ENCODE results near the gene SERPINE3.

The SERPINE3 gene

DNA sequence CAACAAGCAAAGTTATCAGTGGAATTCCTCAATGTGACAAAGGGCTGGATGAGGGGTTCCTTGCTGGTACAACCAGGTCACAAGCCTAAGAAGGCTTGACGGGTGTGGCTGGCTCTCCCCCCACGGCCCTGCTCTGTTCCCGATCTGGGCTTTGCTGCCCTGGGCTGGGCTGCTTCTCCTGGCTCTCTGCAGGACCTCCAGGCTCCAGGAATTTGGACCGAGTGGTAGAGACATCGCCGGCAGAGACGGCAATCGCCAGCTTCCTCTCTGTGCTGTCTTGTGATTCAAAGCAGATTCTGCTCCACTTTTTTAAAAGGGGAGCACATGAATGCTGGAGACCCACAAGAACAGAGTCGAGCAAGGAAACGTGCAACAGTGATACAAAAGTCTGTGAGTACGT lies at the start of gene SERPINE3:
Gene SERPINE3 (plus strand): TSS at position 338 of the 400 bp plus-strand sequence. CDS start 1,401 bp downstream, outside the sequence.
- Histone ChIP-seq H3K36me3 (replicated peaks; ENCODE audit: insufficient read depth, low read length) (no peaks in the 10 kb centered on the region), H3K4me2 (ENCODE audit: low read depth, low read length) (no peak within 1 kb of the TSS), H3F3A (ENCODE audit: insufficient read depth, low read length) (no peaks in the 10 kb centered on the region), H2AFZ (ENCODE audit: low read length) (no peak within 1 kb of the TSS), H3K27me3 (replicated peaks; ENCODE audit: insufficient read depth, low read length) (no peaks in the 10 kb centered on the region), H3K4me3 (ENCODE audit: low read length) (no peak within 1 kb of the TSS), H3K4me1 (ENCODE audit: low read length) (no peaks in the 10 kb centered on the region), H3K27ac (ENCODE audit: low read length) (no peak within 1 kb of the TSS), H3K79me2 (ENCODE audit: low read length) (no peaks in the 10 kb centered on the region), H4K20me1 (ENCODE audit: insufficient read depth, low read length) (no peaks in the 10 kb centered on the region), H3K9me2 (replicated peaks; ENCODE audit: insufficient read depth, low read length) (no peaks in the 10 kb centered on the region), H3K9me3 (replicated peaks; ENCODE audit: insufficient read depth, low read length) (no peaks in the 10 kb centered on the region), H3K9ac (ENCODE audit: low read length) (no peak within 1 kb of the TSS)
- TF ChIP-seq, protein P1, sequence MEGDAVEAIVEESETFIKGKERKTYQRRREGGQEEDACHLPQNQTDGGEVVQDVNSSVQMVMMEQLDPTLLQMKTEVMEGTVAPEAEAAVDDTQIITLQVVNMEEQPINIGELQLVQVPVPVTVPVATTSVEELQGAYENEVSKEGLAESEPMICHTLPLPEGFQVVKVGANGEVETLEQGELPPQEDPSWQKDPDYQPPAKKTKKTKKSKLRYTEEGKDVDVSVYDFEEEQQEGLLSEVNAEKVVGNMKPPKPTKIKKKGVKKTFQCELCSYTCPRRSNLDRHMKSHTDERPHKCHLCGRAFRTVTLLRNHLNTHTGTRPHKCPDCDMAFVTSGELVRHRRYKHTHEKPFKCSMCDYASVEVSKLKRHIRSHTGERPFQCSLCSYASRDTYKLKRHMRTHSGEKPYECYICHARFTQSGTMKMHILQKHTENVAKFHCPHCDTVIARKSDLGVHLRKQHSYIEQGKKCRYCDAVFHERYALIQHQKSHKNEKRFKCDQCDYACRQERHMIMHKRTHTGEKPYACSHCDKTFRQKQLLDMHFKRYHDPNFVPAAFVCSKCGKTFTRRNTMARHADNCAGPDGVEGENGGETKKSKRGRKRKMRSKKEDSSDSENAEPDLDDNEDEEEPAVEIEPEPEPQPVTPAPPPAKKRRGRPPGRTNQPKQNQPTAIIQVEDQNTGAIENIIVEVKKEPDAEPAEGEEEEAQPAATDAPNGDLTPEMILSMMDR (IDR thresholded peaks at IDR 0.05; ENCODE audit: low read length), result no peak
- no peak for TF ChIP-seq EZH2phosphoT487 (IDR thresholded peaks at IDR 0.05; ENCODE audit: low read length)
- no peak for TF ChIP-seq EZH2 (optimal IDR thresholded peaks at IDR 0.05; ENCODE audit: low read depth, low read length)
- no peak for DNase-seq

DNA sequence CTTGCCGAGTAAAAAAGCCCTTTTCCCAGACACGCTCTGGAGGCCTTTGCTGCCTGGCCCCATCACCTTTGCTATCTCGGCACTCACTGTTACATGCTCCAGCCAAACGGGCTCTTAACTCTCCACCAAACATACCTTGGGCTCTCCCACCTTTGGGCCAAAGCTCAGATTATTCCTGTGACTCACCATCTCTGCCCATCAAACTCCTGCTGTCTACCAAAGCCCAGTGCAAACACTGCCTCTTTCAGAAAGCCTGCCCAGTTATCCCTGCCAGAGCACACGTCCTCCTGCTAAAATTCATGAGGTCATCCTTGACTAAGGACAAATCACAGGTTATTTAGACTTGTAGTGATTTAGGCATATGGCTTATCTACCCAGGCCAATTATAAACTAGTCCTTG lies 48.1 kb upstream of the SERPINE3 start:
- Histone ChIP-seq H3K36me3 (replicated peaks; ENCODE audit: insufficient read depth, low read length) (no peaks in the 10 kb centered on the region), H3K79me2 (ENCODE audit: low read length) (no peaks in the 10 kb centered on the region), H3K9ac (ENCODE audit: low read length) (no peak overlapping the region), H3F3A (ENCODE audit: insufficient read depth, low read length) (no peaks in the 10 kb centered on the region), H3K4me1 (ENCODE audit: low read length) (no peaks in the 10 kb centered on the region), H3K9me2 (replicated peaks; ENCODE audit: insufficient read depth, low read length) (no peaks in the 10 kb centered on the region), H3K27ac (ENCODE audit: low read length) (no peak overlapping the region), H3K4me2 (ENCODE audit: low read depth, low read length) (no peak overlapping the region), H2AFZ (ENCODE audit: low read length) (no peak overlapping the region), H3K4me3 (ENCODE audit: low read length) (no peak overlapping the region), H3K9me3 (replicated peaks; ENCODE audit: insufficient read depth, low read length) (no peaks in the 10 kb centered on the region), H4K20me1 (ENCODE audit: insufficient read depth, low read length) (no peaks in the 10 kb centered on the region), H3K27me3 (replicated peaks; ENCODE audit: insufficient read depth, low read length) (no peaks in the 10 kb centered on the region)
- no peak for DNase-seq
- TF ChIP-seq, protein P1 (IDR thresholded peaks at IDR 0.05; ENCODE audit: low read length), result no peak
- TF ChIP-seq EZH2 (optimal IDR thresholded peaks at IDR 0.05; ENCODE audit: low read depth, low read length), result no peak
- TF ChIP-seq EZH2phosphoT487 (IDR thresholded peaks at IDR 0.05; ENCODE audit: low read length), result no peak

DNA sequence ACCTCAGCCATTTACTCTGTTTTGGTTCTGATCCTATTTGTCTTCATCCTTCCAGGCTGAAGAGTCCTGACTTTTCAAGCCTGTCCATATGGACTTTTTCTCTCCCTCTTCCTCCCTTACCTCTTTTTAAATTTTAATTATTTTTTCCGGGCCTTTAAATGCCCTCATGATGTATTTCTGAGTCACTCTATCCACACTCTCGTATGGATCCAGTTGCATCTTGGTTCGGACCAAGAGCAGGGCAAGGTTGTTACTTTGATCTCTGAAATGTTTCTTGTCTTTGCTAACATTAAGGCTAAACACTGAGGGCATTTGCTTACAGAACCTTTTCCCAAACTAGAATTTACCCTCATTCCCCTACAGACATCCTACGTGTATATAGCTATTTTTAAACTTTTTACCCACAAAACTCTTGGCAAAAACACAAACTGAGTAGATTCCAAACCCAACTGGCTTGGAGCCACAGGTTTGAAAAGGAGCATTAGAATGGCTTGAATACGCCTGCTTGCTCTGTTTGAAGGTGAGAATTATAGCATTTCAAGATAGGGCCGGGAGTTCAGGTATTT lies 47.4 kb upstream of the SERPINE3 start:
- H3K27me3 ChIP-seq (replicated peaks; ENCODE audit: insufficient read depth, low read length), result no peaks in the 10 kb centered on the region
- no peaks in the 10 kb centered on the region for H3K36me3 ChIP-seq (replicated peaks; ENCODE audit: insufficient read depth, low read length)
- H4K20me1 ChIP-seq (ENCODE audit: insufficient read depth, low read length), result no peaks in the 10 kb centered on the region
- no peak for DNase-seq
- no peak overlapping the region for H3K27ac ChIP-seq (ENCODE audit: low read length)
- H3K9ac ChIP-seq (ENCODE audit: low read length), result no peak overlapping the region
- H2AFZ ChIP-seq (ENCODE audit: low read length), result no peak overlapping the region
- H3F3A ChIP-seq (ENCODE audit: insufficient read depth, low read length), result no peaks in the 10 kb centered on the region
- no peak overlapping the region for H3K4me2 ChIP-seq (ENCODE audit: low read depth, low read length)
- no peaks in the 10 kb centered on the region for H3K79me2 ChIP-seq (ENCODE audit: low read length)
- no peak overlapping the region for H3K4me3 ChIP-seq (ENCODE audit: low read length)
- H3K9me3 ChIP-seq (replicated peaks; ENCODE audit: insufficient read depth, low read length), result no peaks in the 10 kb centered on the region
- no peaks in the 10 kb centered on the region for H3K4me1 ChIP-seq (ENCODE audit: low read length)
- H3K9me2 ChIP-seq (replicated peaks; ENCODE audit: insufficient read depth, low read length), result no peaks in the 10 kb centered on the region
- no peak for TF ChIP-seq EZH2phosphoT487 (IDR thresholded peaks at IDR 0.05; ENCODE audit: low read length)
- no peak for TF ChIP-seq EZH2 (optimal IDR thresholded peaks at IDR 0.05; ENCODE audit: low read depth, low read length)
- TF ChIP-seq, protein P1 (IDR thresholded peaks at IDR 0.05; ENCODE audit: low read length), result no peak

Measured in MM.1S (cell line).